M059J (cell line): Measurements from ENCODE around the gene CACNA1B. TPM values are rescaled to one million over a fixed set of nuclear protein-coding genes. Genes with fewer than 3 reads are reported as not detected.
"Not testable (repeated sequence)": the region's sequence is repeated elsewhere in the genome, so short reads cannot be mapped to it uniquely, and the experiment has no call there.

Source experiments
- DNase-seq: peaks from one replicate; pipeline ENCODE4 v3.0.0-alpha.2; 2012; ENCODE audit warnings: low read depth
- total RNA-seq: library from RNA; depleted of rRNA; stranded (reverse); fragments of >200 nt; shearing (Covaris generic); gene quantifications from 2 replicates; pipeline ENCODE4 v1.2.3, GENCODE V29; 2014

The CACNA1B gene
- total RNA-seq, 1 experiment from 2014 or later: not detected

DNA sequence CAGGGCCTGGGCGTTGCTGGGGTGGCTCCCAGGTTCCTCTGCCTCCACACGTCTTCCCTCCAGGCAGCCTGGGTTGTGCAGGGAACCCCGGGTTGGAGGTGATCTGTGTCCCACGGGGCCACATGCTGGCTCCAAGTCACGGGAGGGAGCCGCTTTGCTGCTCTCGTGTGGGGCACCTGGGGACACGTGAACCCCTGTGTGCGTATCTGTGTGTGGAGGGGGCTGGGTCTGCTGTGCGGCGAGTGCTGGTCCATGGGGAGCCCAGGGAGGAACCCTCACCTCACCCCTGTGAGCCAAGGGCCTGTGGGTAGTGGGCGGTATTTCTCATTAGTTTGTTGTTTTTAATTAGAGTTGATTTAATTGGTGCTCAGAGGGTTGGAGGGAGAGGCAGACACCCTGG lies 7.5 kb downstream of the CACNA1B start:
- not testable (repeated sequence) for DNase-seq

DNA sequence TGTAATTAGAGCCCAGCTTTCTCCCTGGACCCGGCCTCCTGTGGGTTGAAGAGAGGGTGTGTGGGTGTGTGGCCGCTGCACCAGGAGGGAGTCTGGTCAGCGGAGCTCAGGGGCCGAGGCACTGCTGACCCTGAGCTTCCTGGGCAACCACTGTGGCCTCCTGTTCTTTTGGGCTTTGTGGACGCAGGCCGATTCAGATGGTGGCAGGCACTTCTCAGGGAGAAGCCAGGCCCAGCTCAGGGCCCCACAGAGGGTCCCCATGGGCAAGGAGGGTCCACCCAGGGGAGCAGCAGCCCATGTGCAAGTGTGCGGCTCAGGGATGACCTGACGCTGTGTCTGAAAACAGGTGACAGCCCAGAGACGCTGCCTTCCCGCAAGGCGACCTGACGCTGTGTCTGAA lies 11.0 kb downstream of the CACNA1B start:
- not testable (repeated sequence) for DNase-seq

DNA sequence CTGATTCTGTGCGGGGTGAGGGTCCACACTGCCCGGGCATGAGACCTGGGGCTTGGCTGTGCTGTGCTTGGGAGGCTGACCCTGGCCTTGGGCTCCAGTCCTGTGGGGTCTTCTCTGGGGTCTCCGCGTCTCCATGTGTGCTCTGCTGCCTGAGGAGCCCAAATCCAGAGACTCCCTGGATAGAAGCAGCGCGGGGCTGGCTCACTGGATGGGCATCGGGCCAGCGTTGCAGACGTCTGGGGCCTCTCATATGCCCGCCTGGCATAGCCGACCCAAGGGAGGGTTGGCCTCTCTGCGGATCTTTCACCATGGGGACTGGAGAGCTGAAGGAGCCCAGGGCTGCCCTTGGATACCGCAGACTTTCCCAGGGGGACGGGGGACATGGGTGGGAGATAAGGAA lies 12.4 kb downstream of the CACNA1B start:
- not testable (repeated sequence) for DNase-seq

DNA sequence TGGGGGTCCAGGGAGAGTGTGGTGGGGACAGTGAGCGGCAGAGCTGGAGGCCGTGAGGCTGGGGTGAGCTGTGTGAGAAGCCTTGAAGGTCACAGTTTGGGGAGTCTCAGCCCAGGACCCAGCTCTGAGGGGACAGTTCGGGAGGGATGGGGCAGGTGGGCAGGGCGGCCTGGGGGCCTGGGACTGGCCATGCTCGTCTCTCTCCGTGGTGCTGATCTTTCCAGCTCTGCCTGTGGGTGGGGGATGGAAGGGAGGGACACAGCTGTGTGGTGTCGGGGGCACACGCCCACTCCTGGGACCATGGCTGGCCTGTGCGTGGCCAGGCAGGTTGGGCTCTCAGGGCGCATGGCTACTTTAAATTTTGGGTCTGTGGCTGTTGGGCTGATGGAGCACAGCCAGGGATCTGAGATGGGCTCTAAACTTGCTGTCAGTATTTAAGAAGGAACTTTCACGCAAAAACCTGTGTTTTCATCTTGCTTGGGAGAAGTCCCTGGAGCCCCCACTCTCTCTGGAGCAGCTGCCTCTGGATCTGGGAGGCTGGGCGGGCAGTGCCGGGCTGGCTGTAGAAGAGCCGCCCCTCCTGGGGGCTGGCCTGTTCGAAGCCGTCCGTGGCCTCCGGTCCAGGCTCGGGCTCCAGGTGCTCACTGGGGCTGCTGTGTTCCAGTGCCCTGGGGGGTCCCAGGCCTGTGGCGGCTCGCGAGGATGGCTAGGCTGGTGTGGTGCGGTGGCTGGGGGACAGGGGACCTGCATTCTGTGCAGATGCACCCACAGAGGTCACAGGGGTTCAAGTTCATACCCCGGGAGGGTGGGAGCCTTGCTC lies 13.4 kb downstream of the CACNA1B start:
- DNase-seq: not testable (repeated sequence)

DNA sequence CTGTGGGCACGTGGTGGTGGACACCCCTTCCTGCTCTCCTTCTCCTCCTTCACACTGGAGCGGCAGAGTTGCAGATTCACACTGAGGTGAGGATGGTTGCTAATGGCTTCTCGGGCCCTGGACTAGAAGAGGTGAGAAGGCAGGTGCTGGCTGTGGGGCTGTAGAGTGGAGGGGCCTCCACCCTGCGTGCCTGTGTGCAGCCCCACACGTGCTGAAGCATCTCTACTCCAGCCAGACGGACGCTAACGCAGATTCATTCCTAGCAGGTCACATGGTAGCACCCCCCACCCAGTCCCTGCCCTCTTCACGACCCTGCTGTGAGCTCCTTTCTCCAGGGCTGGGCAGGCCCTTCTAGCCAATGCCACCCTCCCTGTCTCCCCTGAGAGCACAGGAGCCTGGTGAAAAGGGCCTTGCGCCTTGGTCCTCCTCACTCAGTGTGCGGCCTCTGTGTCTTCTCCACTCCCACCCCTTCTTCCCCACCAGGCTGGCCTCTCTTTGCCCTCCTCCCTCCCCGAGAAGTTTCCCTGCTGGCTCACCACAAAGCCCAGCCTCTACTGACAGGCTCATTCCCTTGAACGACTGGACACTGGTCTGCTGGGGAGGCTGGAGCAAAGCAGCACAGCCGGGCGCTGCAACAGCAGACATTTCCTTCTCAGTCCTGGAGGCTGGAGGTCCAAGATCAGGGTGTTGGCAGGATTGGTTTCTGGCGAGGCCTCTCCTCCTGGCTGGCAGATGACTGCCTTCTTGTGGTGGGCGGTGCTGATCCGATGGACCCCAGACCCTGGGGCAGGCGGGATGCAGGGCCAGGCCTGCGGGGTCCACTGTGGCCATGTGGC lies 14.2 kb downstream of the CACNA1B start:
- no peak for DNase-seq

DNA sequence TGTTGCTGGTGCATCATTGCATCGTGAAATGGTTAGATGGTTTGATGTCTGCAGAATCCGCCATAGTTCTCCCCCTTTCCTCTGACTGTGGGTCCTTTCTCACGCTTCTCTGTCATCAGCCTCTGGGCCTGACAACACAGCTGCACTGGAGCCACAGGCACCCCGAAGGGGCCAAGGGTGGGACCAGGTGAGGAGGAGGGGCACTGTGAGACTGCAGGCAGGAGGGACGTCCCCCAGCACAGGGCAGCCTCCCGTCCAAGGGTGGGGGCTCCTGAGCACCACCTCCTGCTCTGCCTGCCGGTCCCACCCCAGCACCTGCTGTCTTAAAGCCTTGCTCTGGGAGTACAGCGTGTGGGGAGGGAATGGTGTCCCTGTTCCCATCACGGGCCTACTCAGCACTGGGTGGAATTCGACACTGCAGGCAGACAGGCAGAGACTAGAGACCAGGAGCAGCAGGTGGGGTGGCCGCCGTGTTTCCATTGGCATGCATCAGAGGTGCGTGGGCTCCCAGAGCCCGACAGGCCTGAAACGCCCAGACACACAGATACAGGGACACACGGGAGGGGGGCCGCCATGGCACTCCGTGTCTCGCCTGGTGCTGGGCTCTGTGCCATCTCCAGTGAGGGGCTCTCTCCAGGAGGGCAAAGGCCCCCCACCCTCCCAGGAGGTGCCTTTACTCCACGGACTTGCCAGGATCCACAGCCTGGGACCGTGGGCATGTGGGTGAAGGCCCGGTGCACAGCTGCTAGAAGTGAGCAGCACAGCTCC lies 15.0 kb downstream of the CACNA1B start:
- no peak for DNase-seq

DNA sequence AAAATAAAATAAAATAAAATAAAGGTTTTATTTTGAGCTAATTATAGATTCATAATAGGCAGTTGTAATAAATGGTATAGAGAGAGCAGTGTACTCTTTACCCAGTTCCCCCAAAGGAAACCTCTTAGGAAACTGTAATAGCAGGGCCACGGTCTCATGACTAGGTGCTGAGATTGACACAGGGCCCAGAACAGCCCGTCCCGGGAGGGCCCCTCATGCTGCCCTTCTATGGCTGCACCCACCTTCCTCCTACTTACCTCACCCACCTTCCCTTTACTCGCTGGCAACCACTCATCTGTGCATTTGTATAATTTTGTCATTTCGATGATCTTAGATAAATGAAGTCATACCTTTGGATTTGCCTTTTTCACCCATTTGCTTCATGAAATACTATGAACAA lies 16.1 kb downstream of the CACNA1B start:
- DNase-seq: no peak

DNA sequence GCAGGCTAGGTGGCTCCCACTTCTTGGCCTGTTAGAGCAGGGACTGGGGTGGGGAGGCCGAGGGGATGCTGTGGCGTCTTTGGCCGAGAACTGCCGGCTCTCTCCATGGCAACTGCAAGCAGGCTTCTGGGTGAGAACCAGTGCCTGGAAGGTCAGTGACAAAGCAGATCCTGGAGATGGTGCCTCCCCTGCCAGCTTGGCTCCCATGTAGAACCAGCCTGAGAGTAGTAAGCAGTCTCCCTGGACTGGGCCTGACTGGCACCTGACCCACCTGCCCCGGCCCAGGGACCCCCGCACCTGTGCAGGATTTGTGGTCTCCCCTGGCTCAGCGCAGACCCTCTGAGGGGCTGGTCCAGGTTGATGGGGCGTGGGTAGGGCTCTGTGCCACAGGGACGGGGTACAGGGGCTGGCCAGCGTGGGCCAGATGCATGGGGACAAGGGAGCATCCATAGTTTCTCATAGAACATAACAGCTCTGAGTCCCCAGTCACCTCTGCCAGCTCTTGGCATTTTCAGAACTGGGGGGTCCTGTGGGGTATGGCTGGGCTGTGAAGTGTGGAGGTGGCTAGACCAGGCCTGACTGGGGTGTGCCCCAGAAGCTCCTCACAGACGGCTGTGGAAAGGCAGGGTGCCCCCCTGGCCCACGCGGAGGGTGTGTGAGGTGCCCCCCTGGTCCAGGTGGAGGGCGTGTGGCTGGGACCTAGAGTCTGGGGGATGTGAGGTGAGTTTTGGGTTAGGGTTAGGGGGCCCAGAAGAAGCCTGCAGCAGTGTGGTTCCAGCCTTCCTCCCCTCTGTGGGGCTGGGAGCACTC lies 22.2 kb downstream of the CACNA1B start:
- no peak for DNase-seq

DNA sequence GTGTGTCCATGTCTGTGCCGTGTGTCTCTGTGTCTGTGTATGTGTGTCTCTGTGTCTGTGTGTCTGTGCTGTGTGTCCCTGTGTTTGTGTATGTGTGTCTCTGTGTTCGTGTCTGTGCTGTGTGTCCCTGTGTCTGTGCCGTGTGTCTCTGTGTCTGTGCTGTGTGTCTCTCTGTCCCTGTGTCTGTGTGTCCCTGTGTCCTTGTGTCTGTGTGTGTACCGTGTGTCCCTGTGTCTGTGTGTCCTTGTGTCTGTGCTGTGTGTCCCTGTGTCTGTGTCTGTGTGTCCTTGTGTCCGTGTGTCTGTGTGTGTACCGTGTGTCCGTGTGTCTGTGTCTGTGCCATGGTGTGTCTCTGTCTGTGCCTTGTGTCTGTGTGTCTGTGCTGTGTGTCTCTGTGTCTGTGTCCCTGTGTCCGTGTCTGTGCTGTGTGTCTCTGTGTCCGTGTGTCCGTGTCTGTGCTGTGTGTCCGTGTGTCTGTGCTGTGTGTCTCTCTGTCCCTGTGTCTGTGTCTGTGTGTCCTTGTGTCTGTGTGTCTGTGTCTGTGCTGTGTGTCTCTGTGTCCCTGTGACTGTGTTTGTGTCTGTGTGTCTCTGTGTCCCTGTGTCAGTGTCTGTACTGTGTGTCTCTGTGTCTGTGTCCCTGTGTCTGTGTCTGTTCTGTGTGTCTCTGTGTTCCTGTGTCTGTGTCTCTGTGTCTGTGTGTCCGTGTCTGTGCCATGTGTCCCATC lies 23.2 kb downstream of the CACNA1B start:
- no peak for DNase-seq

DNA sequence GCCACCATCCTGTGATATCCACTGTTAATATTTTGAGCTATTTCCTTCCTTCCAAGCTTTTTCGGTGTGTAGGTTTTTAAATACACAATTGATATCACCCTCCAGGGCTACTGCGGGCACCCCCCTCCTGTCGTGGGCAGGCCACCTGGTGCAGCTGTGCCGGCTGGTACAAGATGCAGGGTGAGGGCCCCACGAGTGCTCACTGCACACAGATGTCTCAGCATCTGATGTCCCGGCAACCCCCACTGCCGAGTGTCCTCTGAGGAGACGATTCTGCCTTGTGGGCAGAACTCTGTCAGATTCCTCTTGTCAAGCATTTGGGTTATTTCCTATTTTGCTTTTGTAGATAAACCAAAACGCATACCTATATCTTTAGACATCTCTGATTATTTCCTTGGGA lies 25.1 kb downstream of the CACNA1B start:
- no peak for DNase-seq

DNA sequence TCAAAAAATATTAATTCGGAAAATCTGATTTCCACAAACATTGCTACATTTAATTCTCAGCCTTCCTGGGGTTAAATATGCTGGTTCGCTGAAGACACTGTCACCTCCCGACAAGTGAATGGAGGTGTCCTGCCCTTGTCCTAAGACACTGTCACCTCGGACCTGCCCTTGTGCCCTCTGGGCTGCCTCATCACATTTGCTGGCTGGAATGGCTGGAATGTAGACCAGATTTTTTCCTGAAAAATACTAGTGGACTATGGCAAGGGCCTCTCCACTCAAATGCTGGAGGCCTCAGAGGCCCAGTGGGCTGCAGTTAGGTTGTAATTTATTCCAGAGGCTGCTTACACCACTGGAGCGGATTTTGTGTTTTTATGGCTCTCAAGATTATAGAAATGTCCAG lies 28.2 kb downstream of the CACNA1B start:
- no peak for DNase-seq

DNA sequence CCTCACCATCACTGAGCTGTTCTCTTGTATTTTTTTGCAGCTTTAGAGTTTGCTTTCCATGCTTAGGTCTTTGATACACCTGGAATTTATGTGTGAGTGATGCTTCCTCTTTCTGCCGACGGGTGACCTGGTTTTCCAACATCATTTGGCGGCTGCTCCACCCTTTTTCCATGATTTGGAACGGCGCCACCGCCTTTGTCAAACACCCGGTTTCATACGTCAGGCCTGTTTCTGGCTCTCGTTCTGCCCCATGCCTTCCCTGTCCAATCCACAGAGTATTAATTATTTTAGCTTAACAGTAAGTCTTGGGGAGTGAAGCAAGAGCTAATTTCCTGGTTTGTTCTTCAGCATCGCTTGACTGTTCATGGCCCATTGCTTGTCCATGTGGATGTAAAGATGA lies 30.2 kb downstream of the CACNA1B start:
- no peak for DNase-seq

DNA sequence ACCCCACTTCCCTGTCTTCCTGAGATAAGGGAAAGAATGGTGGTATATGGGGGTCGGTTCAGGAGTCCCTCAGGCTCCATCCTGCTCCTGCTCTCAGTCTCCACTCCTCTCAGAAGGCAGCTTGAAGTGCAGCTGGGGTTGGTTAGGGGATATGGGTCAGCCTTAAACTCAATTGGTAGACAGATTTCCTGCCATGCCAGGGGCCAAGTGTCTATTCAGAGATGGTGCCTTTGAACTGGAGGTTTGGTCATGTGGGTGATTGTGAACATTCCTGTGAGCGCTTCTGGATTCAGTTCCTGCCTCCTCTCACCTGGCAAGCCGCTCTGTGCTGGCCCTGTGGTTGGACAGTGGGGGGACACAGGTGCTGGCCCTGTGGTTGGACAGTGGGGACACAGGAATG lies 35.1 kb downstream of the CACNA1B start:
- no peak for DNase-seq

DNA sequence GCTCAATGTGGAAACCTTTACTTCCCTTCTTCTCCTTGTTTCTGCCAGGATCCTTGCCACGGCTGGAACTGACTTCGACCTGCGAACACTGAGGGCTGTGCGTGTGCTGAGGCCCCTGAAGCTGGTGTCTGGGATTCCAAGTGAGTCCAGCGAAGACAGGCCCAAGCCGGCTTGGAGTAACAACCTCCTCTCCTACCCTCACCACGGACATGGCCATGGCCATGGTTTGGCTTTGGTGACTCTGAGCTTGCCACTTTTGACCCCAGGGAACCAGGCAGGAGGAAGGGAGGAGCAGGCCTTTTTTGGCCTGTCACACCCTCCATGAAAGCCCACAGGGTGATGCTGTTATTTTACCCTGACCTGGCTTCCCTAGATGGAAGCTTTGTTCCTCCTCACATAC lies 35.5 kb downstream of the CACNA1B start:
- DNase-seq: no peak

DNA sequence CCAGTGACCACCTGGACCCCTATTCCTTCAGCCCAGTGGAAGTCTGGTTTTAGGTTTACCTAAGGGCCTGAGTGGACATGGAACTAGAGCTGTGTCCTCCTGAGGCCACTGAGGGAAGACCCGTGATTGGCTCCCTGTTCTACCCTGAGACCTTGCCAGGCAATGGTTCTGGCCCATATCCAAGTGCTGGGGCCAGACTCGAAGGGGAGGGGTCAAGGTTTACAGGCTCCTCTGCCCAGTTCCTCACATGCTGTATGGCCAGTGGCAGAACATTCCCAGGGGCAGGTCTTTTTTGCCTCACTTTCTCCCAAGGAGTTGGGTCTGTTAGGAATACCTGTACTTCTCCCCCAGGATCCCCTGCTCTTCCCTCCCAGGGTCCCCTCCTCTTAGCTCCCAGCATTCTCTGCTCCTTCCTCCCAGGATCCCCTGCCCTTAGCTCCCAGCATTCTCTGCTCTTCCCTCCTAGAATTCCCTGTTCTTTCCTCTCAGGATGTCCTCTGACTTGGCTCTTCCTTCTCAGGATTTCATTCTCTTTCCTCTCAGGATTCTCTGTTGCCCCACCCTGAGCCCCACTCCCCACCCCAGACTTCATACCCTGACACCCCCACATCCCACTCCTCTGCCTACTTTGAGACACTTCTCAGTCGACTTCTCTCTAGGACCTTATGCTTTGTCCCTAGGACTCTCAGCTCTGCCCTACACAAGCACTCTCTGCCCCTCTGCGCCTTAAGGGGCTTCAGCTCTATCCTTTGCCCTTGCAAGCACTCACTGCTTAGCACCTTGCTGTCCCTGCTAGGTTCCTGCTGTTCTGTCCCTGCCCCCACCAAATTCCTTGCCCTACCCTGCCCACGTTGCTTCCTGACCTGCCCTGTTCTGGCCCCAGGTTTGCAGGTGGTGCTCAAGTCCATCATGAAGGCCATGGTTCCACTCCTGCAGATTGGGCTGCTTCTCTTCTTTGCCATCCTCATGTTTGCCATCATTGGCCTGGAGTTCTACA lies 36.5 kb downstream of the CACNA1B start:
- no peak for DNase-seq

DNA sequence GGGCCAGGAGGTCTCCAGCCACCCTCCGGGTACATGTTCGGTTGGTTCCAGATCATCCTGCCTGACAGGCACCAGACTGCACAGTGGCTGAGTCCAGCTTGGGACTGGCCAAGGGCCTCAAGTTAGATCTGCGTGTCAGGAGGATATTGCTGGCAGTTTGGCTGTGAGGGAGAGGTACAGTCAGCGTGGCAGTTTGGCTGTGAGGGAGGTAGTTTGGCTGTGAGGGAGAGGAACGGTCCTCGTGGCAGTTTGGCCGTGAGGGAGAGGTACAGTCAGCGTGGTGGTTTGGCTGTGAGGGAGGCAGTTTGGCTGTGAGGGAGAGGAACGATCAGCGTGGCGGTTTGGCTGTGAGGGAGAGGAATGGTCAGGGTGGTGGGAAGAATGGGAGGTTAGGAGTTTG lies 39.0 kb downstream of the CACNA1B start:
- no peak for DNase-seq

DNA sequence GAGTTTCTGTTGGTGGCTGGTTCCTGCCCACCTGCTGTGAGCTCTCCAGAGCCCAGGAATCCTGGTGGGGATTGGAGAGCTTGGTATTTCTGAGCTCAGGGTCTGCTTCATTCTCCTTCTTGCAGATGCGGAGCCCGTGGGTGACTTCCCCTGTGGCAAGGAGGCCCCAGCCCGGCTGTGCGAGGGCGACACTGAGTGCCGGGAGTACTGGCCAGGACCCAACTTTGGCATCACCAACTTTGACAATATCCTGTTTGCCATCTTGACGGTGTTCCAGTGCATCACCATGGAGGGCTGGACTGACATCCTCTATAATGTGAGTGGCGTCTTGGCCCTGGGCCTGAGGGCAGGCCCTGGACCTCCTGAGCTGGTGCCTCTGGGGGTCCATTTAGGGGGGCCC lies 39.5 kb downstream of the CACNA1B start:
- DNase-seq: no peak

DNA sequence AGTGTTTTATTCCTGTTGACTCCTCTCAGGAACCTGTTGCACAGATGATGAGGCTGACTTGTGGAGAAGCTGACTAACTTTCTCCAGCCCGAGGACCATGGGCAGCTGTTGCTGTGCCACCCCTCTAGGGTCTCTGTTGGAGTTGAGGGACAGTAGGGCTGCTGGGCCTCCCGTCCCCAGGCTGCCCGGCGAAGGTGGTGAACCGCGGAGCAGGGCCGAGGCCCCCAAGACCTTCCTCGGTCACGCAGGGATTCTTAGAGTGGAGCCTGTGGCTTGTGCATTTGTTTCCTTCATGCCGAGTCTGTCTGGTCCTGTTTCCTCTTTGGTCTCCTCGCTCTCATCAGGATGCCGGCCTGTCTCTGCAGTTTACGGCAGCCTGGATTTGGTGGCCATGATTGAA lies 40.2 kb downstream of the CACNA1B start:
- no peak for DNase-seq

DNA sequence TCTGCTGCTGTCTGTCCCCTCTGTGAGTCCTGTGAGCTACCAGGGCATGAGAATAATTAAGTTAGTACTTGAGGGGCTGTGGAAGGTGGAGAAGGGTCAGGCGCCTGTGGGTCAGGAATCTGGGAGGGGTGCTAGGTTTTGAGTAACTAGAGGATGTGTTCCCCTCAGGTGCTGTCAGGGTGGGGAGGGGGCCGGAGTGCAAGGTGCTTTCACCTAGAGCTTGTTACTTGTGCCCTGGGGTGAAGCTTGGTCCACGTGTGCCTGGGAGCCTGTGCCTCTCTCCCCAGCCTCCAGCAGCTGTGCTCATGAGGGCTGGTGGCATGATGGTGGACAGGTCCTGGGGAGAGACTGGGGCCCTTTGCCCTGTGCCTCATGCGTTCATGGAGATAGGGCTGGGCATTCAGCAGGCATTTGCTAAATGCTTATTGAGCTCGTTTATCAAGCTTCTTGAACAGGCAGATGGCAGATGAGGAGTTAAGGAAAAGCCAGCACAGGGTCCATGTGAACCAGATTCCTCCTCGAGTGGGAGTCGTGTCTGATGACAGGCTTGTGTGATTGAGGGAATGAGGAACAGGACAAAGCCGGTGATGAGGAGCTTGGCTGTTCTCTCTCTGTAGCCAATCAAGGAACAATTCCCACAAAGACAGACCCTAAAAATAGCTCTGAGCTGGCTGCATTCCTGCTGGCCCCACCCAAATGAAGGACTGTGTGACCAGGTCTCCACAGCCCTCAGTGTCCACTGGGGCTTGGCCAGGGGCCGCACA lies 40.9 kb downstream of the CACNA1B start:
- no peak for DNase-seq
